GM10266 (cell line): Measurements from ENCODE around the gene NFKBIA.
"Not testable (repeated sequence)": the region's sequence is repeated elsewhere in the genome, so short reads cannot be mapped to it uniquely, and the experiment has no call there.

Experiments
- DNase-seq: peaks from one replicate; pipeline ENCODE4 v3.0.0; 2012; ENCODE audit errors: extremely low spot score
- TF ChIP-seq, protein P1 (sequence below): IDR thresholded peaks from 2 replicates; pipeline ENCODE4 v1.5.1; 2012; ENCODE audit warnings: mild to moderate bottlenecking, low read depth; ENCODE audit not compliant: control insufficient read depth, insufficient read depth; ENCODE audit errors: missing control alignments

NFKBIA gene

DNA sequence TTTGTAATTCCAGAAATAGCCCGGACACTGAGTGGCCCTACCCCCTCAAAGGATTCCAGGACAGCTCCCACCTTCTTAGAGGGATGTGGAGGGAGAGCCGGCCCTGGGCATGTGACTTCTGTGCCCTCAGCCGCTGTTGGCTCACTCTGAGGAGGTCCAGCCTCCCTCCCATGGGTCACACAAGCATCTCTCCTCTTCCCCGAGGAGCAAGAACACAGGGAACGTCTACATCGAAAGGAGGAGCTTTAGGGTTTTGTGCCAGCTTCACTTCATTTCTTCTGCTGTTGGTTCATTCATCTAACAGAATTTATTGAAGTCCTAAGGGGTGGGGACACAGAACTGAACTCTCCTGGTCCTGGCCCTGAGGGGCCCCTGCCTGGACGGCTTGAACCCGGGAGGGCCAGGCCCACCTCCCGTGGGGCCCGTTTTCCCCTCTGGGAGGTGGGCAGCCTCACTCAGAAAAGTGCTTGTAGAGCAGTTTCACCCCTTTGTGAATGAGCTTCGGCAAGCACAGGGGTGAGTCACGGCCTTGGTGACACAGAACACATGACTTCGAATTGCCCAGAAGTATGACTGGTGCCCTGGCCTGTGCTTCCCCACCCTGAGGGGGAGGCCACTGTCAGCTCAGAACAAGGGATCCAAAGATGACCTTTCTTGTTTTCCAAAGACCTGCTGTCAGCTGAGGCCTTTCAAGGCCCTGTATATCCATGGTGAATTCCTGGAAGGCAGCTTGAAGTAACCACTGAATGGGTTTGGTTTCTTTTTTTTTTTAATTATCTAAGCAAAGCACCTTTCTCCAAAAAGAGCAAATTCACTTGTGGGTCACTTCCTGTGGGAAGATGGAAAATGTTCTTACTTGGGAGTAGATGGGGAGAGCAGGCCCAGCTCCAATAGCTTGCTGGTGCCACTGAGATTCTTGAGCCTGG is 39.2 kb downstream of the NFKBIA start:
- TF ChIP-seq, protein P1, sequence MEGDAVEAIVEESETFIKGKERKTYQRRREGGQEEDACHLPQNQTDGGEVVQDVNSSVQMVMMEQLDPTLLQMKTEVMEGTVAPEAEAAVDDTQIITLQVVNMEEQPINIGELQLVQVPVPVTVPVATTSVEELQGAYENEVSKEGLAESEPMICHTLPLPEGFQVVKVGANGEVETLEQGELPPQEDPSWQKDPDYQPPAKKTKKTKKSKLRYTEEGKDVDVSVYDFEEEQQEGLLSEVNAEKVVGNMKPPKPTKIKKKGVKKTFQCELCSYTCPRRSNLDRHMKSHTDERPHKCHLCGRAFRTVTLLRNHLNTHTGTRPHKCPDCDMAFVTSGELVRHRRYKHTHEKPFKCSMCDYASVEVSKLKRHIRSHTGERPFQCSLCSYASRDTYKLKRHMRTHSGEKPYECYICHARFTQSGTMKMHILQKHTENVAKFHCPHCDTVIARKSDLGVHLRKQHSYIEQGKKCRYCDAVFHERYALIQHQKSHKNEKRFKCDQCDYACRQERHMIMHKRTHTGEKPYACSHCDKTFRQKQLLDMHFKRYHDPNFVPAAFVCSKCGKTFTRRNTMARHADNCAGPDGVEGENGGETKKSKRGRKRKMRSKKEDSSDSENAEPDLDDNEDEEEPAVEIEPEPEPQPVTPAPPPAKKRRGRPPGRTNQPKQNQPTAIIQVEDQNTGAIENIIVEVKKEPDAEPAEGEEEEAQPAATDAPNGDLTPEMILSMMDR = no peak
- peak; percentile 71 for DNase-seq

DNA sequence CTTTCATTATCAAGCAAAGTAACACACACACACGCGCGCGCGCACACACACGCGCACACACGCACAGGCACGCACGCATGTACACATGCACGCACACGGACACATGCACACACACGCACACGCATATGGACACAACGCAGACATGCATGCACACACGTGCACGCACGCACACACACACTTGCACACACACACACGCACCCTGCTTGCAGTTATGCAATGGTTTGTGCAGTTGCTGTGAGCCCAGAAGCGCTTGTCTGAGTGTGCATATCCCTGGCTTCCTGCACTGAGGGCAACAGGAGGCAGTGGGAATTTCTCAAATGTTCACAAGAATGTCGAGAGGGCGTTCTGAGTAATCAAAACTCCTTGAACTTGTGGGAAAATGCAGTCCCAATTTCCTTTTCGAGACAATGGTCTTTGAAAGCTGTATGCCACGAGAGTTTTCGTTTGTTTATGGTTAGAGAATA is 41.6 kb downstream of the NFKBIA start:
- DNase-seq = no peak
- TF ChIP-seq, protein P1 = no peak

DNA sequence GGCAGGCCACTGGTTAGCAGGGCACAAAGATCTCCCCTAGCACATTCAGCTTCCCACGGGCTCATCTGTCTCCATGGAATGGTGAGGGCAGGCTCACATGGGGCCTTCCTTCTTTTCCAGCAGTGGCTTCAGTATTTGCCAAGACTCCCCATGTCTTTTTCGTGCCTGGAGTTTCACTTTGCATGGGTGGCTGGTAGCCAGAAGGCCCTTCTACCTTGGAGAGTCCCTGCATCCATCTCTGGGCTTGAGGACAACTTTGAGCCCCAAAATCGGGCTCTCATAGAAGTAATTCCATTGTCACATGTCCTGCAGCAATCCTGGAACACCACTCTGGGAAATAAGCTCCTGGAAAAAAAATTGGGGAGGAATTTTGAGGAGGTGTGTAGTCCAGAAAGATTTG is 42.1 kb downstream of the NFKBIA start:
- no peak for DNase-seq
- TF ChIP-seq, protein P1 = no peak

DNA sequence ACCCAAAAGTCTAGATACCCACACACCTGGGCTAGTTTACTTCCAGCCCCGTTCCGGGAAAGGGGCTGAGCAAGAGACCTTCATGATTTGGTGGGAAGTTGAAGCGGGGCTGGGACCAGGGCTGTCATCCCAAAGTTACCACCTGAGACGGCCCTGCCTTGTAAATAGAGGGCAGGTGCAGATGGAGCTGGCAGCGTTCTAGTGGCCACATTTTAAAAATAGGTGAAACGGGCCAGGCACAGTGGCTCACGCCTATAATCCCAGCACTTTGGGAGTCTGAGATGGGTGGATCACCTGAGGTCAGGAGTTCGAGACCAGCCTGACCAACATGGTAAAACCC is 43.4 kb downstream of the NFKBIA start:
- no peak for DNase-seq
- TF ChIP-seq, protein P1 = no peak

DNA sequence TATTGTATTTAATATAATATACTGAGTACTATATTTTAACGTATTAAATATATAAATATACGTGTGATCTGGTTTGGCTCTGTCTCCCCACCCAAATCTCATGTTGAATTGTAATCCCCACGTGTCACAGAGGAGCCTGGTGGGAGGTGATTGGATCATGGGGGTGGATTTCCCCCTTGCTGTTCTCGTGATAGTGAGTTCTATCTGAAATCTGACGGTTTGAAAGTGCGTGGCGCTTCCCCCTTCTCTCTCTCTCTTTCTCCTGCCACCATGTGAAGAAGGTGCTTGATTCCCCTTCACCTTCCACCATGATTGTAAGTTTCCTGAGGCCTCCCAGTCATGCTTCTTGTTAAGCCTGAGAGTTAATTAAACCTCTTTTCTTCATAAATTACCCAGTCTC is 44.9 kb downstream of the NFKBIA start:
- DNase-seq = not testable (repeated sequence)

DNA sequence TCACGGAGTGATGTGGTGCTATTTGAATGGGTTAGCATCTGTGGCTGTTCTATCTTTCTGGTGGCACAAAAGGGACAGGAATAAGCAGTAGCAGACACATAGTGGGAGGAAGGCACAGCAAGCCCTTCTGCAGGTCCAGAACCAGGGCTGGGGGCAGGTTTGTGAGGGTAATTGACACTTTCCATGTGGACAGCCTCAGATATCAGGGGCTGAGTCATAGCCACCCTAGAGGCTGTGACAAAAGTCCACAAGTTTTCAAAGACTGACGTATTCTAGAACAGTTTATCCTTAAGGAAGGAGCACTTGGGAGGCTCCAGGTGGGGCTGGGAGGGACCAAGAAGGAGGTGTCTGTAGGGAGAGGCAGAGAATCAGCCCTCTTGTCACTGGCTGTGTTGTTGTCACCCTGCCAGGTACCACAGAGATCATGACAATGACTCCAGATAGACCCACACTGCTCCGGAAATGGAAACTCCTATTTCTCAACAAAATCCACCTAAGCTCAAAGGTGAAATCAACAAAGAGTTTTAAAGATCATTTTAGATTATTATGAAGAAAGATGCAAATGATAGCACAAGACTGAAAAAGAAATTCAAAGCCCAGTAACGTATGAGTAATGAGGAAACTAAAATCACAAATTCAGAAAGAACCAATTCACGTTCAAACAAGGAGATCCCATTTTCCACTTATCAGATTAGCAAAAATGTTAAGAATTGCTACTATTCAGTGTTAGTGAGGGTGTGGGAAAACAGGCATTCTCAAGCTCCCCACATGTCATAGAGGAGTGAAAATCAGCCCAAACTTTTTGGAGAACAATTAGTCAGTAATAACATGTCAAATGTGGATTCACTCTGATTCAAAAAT is 48.3 kb downstream of the NFKBIA start:
- TF ChIP-seq, protein P1 = no peak
- no peak for DNase-seq

DNA sequence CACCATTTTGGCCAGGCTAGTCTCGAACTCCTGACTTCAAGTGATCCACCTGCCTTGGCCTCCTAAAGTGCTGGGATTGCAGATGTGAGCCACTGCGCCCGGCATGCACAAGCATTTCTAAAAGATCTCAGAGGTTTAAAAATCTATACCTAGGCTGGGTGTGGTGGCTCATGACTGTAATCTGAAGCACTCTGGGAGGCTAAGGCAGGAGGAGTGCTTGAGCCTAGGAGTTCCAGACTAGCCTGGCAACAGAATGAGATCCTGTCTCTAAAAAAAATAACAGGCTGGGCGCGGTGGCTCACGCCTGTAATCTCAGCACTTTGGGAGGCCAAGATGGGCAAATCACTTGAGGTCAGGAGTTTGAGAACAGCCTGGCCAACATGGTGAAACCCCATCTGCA is 49.3 kb downstream of the NFKBIA start:
- DNase-seq = not testable (repeated sequence)
